Prostate gland (tissue), 2 donors: ENCODE results near the gene ARID3B. TPM values are rescaled to one million over a fixed set of nuclear protein-coding genes. Genes with fewer than 3 reads are reported as not detected.

ENCODE experiments used
- DNase-seq: peaks from one replicate; pipeline ENCODE4 v3.0.0-alpha.2; 2019; ENCODE audit warnings: low spot score
- H3K27ac ChIP-seq, 2 donors: fragments of 200-600 bp; sonication (generic); 2 replicates each; pipeline ENCODE4 v1.5.1; 2017 to 2019
- H3K27me3 ChIP-seq: fragments of 200-600 bp; sonication (generic); replicated peaks from 2 replicates; pipeline ENCODE4 v1.5.1; 2019; ENCODE audit not compliant: insufficient read depth
- H3K36me3 ChIP-seq, 2 donors: fragments of 200-600 bp; sonication (generic); 1 replicate in 1 of 2; 2 replicates in 1 of 2; pipeline versions ENCODE4 v1.5.1 to v1.8.1; 2017 to 2019
- H3K4me1 ChIP-seq: fragments of 200-600 bp; sonication (generic); replicated peaks from 2 replicates; pipeline ENCODE4 v1.5.1; 2019
- H3K4me3 ChIP-seq, 2 donors: fragments of 200-600 bp; sonication (generic); 2 replicates each; pipeline ENCODE4 v1.5.1; 2017 to 2019
- H3K9me3 ChIP-seq: fragments of 200-600 bp; sonication (generic); 2 replicates; pipeline ENCODE4 v1.5.1; 2017
- CTCF ChIP-seq, 4 experiments: fragments of 200-600 bp in 2 of 4; fragments of 450-650 bp in 2 of 4; sonication (generic) in 2 of 4; IDR thresholded peaks; 1 replicate in 3 of 4; 2 replicates in 1 of 4; pipeline ENCODE4 v1.5.1; 2016 to 2019; ENCODE audit warnings: antibody characterized with exemption in 4 of 4, mild to moderate bottlenecking in 2 of 4, moderate library complexity in 2 of 4
- POLR2A ChIP-seq: fragments of 450-650 bp; IDR thresholded peaks from one replicate; pipeline ENCODE4 v1.6.1; 2016; ENCODE audit warnings: antibody characterized with exemption, mild to moderate bottlenecking
- POLR2AphosphoS5 ChIP-seq: sonication (generic); formaldehyde crosslinking; IDR thresholded peaks from one replicate; pipeline ENCODE4 v1.6.1; 2017; ENCODE audit warnings: antibody characterized with exemption
- WGBS: methylation state at CpG from one replicate; pipeline ENCODE4 v1.1.5; 2018; 5-methylcytosine and 5-hydroxymethylcytosine counted together
- intact Hi-C: fragments of 100-400 bp; cut with DNase I; formaldehyde crosslinking; loops from one replicate; pipeline ENCODE4 v1.14.2; 2022
- total RNA-seq, 2 donors: library from RNA; depleted of rRNA; stranded (reverse); fragments of >200 nt; gene quantifications; one replicate each; pipeline ENCODE4 v1.1.0, GENCODE V29; 2016

The ARID3B gene
- total RNA-seq, 2 donors from 2014 or later: 5.1 to 36.7 TPM

GRCh38 chr15:74631408-74631807, 90.4 kb downstream of the ARID3B start:
- Histone ChIP-seq H3K4me1 (no peaks in the 10 kb centered on the region), H3K36me3 (peaks cover 9 to 29% of the 10 kb centered on the region in 2 donors), H3K4me3 (no peak overlapping the region), H3K27me3 (no peaks in the 10 kb centered on the region), H3K27ac (no peak overlapping the region), H3K9me3 (no peaks in the 10 kb centered on the region)
- 56% methylated on average over 3 of the region's 3 CpGs for WGBS
- TF ChIP-seq CTCF (IDR thresholded peaks at IDR 0.05) (no peak), POLR2AphosphoS5 (no peak), POLR2A (no peak)
- intact Hi-C loops: loop anchor here (5.0 kb wide), 3 partner anchors 66 to 321 kb away; partner anchors contain the start of gene EDC3
- no peak for DNase-seq

DNA sequence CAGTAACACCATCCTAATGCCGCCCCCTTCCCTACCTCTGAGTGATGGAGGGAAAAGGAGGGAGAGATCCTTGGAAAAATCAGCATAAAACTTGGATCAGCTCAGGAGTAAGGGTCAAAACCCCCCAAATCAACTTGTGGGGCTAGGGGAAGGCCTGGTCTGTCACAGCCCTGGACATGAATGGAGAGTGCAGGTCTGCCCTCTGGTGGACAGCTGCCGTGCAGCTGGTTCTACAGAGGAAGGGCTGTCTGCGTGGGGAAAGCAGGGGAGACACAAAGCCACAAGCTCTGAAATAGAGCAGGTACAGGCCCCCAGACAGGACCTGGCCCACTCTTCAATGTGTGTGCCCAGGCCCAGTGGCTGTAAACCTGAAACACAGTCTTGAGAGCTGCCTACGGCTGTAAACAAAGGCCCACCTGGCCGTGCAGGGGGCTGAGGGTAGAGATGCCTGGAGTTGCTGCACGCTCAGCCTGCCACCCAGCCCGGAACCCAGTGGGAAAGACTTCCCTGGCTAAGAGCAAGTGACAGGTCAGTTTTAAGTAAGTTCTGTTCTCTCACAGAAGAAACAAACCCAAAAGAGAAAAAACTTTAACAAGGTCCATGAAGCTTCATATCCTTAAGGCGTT, 91.0 kb downstream of the ARID3B start:
- Histone ChIP-seq H3K4me1 (no peaks in the 10 kb centered on the region), H3K27me3 (no peaks in the 10 kb centered on the region), H3K4me3 (no peak overlapping the region), H3K9me3 (no peaks in the 10 kb centered on the region), H3K36me3 (peaks cover 4 to 22% of the 10 kb centered on the region in 2 donors), H3K27ac (no peak overlapping the region)
- peak; percentile 54 to 72 (median 60) for TF ChIP-seq CTCF (IDR thresholded peaks at IDR 0.05)
- TF ChIP-seq POLR2A: no peak
- TF ChIP-seq POLR2AphosphoS5: no peak
- peak; percentile 50 for DNase-seq
- intact Hi-C loops: loop anchor here (5.0 kb wide), 3 partner anchors 65 to 320 kb away; partner anchors contain the start of gene EDC3
- 57% methylated on average over 8 of the region's 8 CpGs for WGBS

DNA sequence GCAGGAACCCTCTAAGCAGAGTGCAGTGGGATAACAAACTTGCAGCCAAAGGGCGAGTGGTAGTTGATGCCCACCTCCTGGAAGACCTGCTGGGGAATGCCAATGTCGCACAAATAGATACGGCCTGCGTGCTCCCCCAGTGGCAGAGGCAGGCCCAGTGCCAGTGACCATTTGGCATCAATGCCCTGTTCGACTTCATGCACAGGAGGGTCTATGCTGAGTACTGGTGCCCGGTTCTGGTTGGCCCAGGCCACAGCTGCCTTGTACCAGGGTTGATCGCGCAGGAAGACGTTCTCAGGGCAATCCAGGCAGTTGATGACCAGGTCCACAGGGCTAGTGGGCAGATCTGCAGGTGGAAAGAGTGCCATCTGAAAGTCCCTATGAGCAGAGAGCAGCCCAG, 91.6 kb downstream of the ARID3B start:
- H3K36me3 ChIP-seq: peaks cover 4 to 17% of the 10 kb centered on the region in 2 donors
- H3K27ac ChIP-seq: no peak overlapping the region
- no peaks in the 10 kb centered on the region for H3K9me3 ChIP-seq
- no peak for TF ChIP-seq CTCF (IDR thresholded peaks at IDR 0.05)
- no peak for TF ChIP-seq POLR2AphosphoS5
- no peak for TF ChIP-seq POLR2A
- H3K27me3 ChIP-seq: no peaks in the 10 kb centered on the region
- no peak overlapping the region for H3K4me3 ChIP-seq
- intact Hi-C loops: loop anchor here (5.0 kb wide), 3 partner anchors 65 to 320 kb away; partner anchors contain the start of gene EDC3
- no peak for DNase-seq
- H3K4me1 ChIP-seq: no peaks in the 10 kb centered on the region
- 83% methylated on average over 9 of the region's 9 CpGs for WGBS

GRCh38 chr15:74633781-74634180, 92.8 kb downstream of the ARID3B start:
- Histone ChIP-seq H3K36me3 (peaks cover 0 to 9% of the 10 kb centered on the region in 2 donors), H3K4me1 (no peaks in the 10 kb centered on the region), H3K27ac (no peak overlapping the region), H3K4me3 (no peak overlapping the region), H3K27me3 (no peaks in the 10 kb centered on the region), H3K9me3 (no peaks in the 10 kb centered on the region)
- 83% methylated on average over 2 of the region's 2 CpGs for WGBS
- TF ChIP-seq POLR2A: no peak
- intact Hi-C loops: loop anchor here (2.0 to 5.0 kb wide), 4 partner anchors 64 to 319 kb away; partner anchors contain the start of gene EDC3
- no peak for DNase-seq

DNA sequence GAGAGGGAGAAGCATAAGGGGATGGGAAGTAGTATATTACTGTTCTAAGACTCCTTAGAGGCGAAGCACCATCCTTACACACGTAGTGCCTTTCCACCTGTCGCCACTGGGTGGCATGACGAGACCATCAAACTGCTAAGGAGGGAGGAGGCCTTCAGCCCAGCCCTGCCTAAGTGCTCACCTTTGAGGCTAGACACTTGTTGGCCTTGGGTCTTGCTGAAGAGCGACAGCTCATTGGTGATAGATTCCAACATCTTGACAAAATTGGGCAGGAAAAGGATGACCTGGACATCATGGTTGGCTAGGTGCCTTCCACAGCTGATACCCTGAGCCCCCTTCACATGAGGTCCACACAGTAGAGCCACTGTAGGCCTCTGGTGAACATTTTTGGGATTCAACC, 94.2 kb downstream of the ARID3B start:
- peak; percentile 62 for DNase-seq
- H3K4me3 ChIP-seq: no peak overlapping the region
- no peak overlapping the region for H3K27ac ChIP-seq
- peaks cover 6% of the 10 kb centered on the region for H3K4me1 ChIP-seq
- peaks cover 0 to 2% of the 10 kb centered on the region in 2 donors for H3K36me3 ChIP-seq
- no peaks in the 10 kb centered on the region for H3K9me3 ChIP-seq
- intact Hi-C loops: loop anchor here (2.0 kb wide), 1 partner anchor 134 kb away; no protein-coding TSS in a partner anchor
- TF ChIP-seq POLR2AphosphoS5 (peak; percentile 56), POLR2A (no peak), CTCF (IDR thresholded peaks at IDR 0.05) (peak; percentile 75 to 94 (median 92))
- WGBS: 27% methylated on average over 5 of the region's 5 CpGs
- H3K27me3 ChIP-seq: no peaks in the 10 kb centered on the region
